GM12873 (cell line): Measurements from ENCODE around the gene PDE1C.

Experiments used
- CTCF ChIP-seq: IDR thresholded peaks from 2 replicates; pipeline ENCODE4 v1.5.1; 2012; ENCODE audit warnings: low read depth, mild to moderate bottlenecking, moderate library complexity, low read length, control low read depth; ENCODE audit not compliant: insufficient read depth; ENCODE audit errors: missing control alignments

Gene PDE1C

GRCh38 chr7:31974351-31974750 lies 95.9 kb downstream of the PDE1C start:
- no peak for TF ChIP-seq CTCF

GRCh38 chr7:31971049-31971667 lies 99.0 kb downstream of the PDE1C start:
- TF ChIP-seq CTCF, result no peak

GRCh38 chr7:31970501-31970900 lies 99.7 kb downstream of the PDE1C start:
- TF ChIP-seq CTCF, result no peak

- TF ChIP-seq CTCF, result no peak
Measured at GRCh38 chr7:31963569-31964175, 106.5 kb downstream of the PDE1C start.

GRCh38 chr7:31962246-31962645 lies 108.0 kb downstream of the PDE1C start:
- TF ChIP-seq CTCF, result no peak

- TF ChIP-seq CTCF, result no peak
Measured at GRCh38 chr7:31958226-31958625, 112.0 kb downstream of the PDE1C start.

- TF ChIP-seq CTCF, result no peak
Measured at GRCh38 chr7:31957756-31958155, 112.5 kb downstream of the PDE1C start.
